Stimulated activated CD4-positive, alpha-beta T cell treated with anti-CD3 and anti-CD28 coated beads, Interleukin-12 subunit alpha, Interleukin-12 subunit beta, amount 100 ng/mL, for 4 hours (primary cell): ENCODE data around the gene JPH3.
"Not testable (repeated sequence)": the region's sequence is repeated elsewhere in the genome, so short reads cannot be mapped to it uniquely, and the experiment has no call there.

ENCODE experiments used
- DNase-seq: peaks from one replicate; pipeline ENCODE4 v3.0.0-alpha.2; 2020

The JPH3 gene

GRCh38 chr16:87575027-87575804 is 27.1 kb upstream of the JPH3 start:
- DNase-seq: no peak

GRCh38 chr16:87576171-87576570 is 26.1 kb upstream of the JPH3 start:
- DNase-seq: no peak

GRCh38 chr16:87578142-87578930 is 24.0 kb upstream of the JPH3 start:
- DNase-seq: not testable (repeated sequence)

GRCh38 chr16:87579691-87580090 is 22.6 kb upstream of the JPH3 start:
- no peak for DNase-seq

- no peak for DNase-seq
Observed at GRCh38 chr16:87580855-87581261, 21.4 kb upstream of the JPH3 start.

GRCh38 chr16:87581857-87582215 is 20.5 kb upstream of the JPH3 start:
- no peak for DNase-seq

GRCh38 chr16:87582216-87582965 is 19.9 kb upstream of the JPH3 start:
- no peak for DNase-seq

GRCh38 chr16:87582966-87583325 is 19.4 kb upstream of the JPH3 start:
- no peak for DNase-seq

- no peak for DNase-seq
Observed at GRCh38 chr16:87583453-87584131, 18.7 kb upstream of the JPH3 start.

- DNase-seq: no peak
Observed at GRCh38 chr16:87584271-87584670, 18.0 kb upstream of the JPH3 start.

- no peak for DNase-seq
Observed at GRCh38 chr16:87584975-87585374, 17.3 kb upstream of the JPH3 start.

- no peak for DNase-seq
Observed at GRCh38 chr16:87585442-87586200, 16.7 kb upstream of the JPH3 start.

- DNase-seq: no peak
Observed at GRCh38 chr16:87586201-87586782, 16.0 kb upstream of the JPH3 start.

GRCh38 chr16:87587636-87588035 is 14.7 kb upstream of the JPH3 start:
- DNase-seq: no peak

- DNase-seq: no peak
Observed at GRCh38 chr16:87592018-87592712, 10.1 kb upstream of the JPH3 start.

GRCh38 chr16:87593710-87594258 is 8.5 kb upstream of the JPH3 start:
- DNase-seq: no peak

- no peak for DNase-seq
Observed at GRCh38 chr16:87595712-87596111, 6.6 kb upstream of the JPH3 start.

GRCh38 chr16:87597324-87597830 is 4.9 kb upstream of the JPH3 start:
- DNase-seq: no peak

- DNase-seq: no peak
Observed at GRCh38 chr16:87598431-87598830, 3.9 kb upstream of the JPH3 start.

- DNase-seq: no peak
Observed at GRCh38 chr16:87600246-87600645, 2.1 kb upstream of the JPH3 start.
